Measurements from ENCODE around the gene TIFAB.

Gene TIFAB

GRCh38 chr5:135450952-135451351, 1.2 kb downstream of the TIFAB start:
- TF ChIP-seq REST (IDR thresholded peaks at IDR 0.05; ENCODE audit: insufficient read depth in 1 of 2, low read depth in 2 of 2, low read length in 2 of 2): no peak
- no peak for TF ChIP-seq POLR2AphosphoS5 (IDR thresholded peaks at IDR 0.05; ENCODE audit: low read depth, low read length)
- TF ChIP-seq SIN3A (IDR thresholded peaks at IDR 0.05; ENCODE audit: borderline replicate concordance, insufficient read depth, low read length): no peak
- no peak for TF ChIP-seq TAF1 (IDR thresholded peaks at IDR 0.05; ENCODE audit: borderline replicate concordance, insufficient read depth, low read length)
- no peak for TF ChIP-seq FOXP2 (optimal IDR thresholded peaks at IDR 0.05; ENCODE audit: borderline replicate concordance, extremely low read depth, extremely low read length, insufficient read depth)

GRCh38 chr5:135450336-135450735, 1.8 kb downstream of the TIFAB start:
- no peak for TF ChIP-seq SIN3A (IDR thresholded peaks at IDR 0.05; ENCODE audit: borderline replicate concordance, insufficient read depth, low read length)

- TF ChIP-seq REST (IDR thresholded peaks at IDR 0.05; ENCODE audit: insufficient read depth in 1 of 2, low read depth in 2 of 2, low read length in 2 of 2) (no peak), FOXP2 (optimal IDR thresholded peaks at IDR 0.05; ENCODE audit: borderline replicate concordance, extremely low read depth, extremely low read length, insufficient read depth) (no peak), TAF1 (IDR thresholded peaks at IDR 0.05; ENCODE audit: borderline replicate concordance, insufficient read depth, low read length) (no peak), POLR2AphosphoS5 (IDR thresholded peaks at IDR 0.05; ENCODE audit: low read depth, low read length) (no peak), SIN3A (IDR thresholded peaks at IDR 0.05; ENCODE audit: borderline replicate concordance, insufficient read depth, low read length) (no peak)
Measured at GRCh38 chr5:135449644-135450043, 2.5 kb downstream of the TIFAB start.

GRCh38 chr5:135448791-135449507, 3.2 kb downstream of the TIFAB start:
- TF ChIP-seq SIN3A (IDR thresholded peaks at IDR 0.05; ENCODE audit: borderline replicate concordance, insufficient read depth, low read length) (no peak), POLR2AphosphoS5 (IDR thresholded peaks at IDR 0.05; ENCODE audit: low read depth, low read length) (no peak), FOXP2 (optimal IDR thresholded peaks at IDR 0.05; ENCODE audit: borderline replicate concordance, extremely low read depth, extremely low read length, insufficient read depth) (no peak), TAF1 (IDR thresholded peaks at IDR 0.05; ENCODE audit: borderline replicate concordance, insufficient read depth, low read length) (no peak), REST (IDR thresholded peaks at IDR 0.05; ENCODE audit: insufficient read depth in 1 of 2, low read depth in 2 of 2, low read length in 2 of 2) (no peak)

GRCh38 chr5:135448071-135448739, 3.9 kb downstream of the TIFAB start:
- TF ChIP-seq FOXP2 (optimal IDR thresholded peaks at IDR 0.05; ENCODE audit: borderline replicate concordance, extremely low read depth, extremely low read length, insufficient read depth): no peak
- no peak for TF ChIP-seq POLR2AphosphoS5 (IDR thresholded peaks at IDR 0.05; ENCODE audit: low read depth, low read length)
- TF ChIP-seq TAF1 (IDR thresholded peaks at IDR 0.05; ENCODE audit: borderline replicate concordance, insufficient read depth, low read length): no peak
- no peak for TF ChIP-seq SIN3A (IDR thresholded peaks at IDR 0.05; ENCODE audit: borderline replicate concordance, insufficient read depth, low read length)
- no peak for TF ChIP-seq REST (IDR thresholded peaks at IDR 0.05; ENCODE audit: insufficient read depth in 1 of 2, low read depth in 2 of 2, low read length in 2 of 2)

Data from PFSK-1 (cell line).